Measurements from ENCODE around the gene RIT2.

GRCh38 chr18:43043626-43044025 is 71.9 kb downstream of the RIT2 start:
- TF ChIP-seq ZNF8 (CRISPR knock-in tag; IDR thresholded peaks at IDR 0.05) (no peak), ARNTL (CRISPR knock-in tag; IDR thresholded peaks at IDR 0.05; ENCODE audit: borderline replicate concordance, low read depth) (no peak), TOX (CRISPR knock-in tag; IDR thresholded peaks at IDR 0.05; ENCODE audit: borderline replicate concordance) (no peak)

Data from SK-N-SH treated with all-trans-retinoic acid at 6 μM for 48 hours (cell line).